ENCODE data around the gene PRDM15.
"Not testable (repeated sequence)": the region's sequence is repeated elsewhere in the genome, so short reads cannot be mapped to it uniquely, and the experiment has no call there.

Gene PRDM15

DNA sequence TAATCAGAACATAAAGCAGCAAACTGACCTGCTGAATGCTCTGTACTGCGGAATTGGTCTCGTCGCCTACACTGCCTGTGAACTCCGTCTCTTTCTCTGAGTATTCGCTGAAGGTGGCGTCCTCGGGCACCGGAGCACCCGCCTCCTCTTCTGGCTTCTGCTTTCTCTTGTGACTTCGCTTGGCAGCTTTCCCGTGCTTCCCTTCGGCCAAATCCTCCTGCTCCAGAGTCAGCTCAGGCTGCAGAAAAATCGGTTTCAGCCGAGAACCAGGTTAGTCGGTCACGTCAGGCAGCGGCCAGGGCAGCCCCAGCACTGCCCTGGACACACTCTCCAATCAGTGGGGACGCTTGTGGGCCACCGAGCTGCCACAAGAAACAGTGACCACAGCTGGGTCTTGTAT lies 76.5 kb downstream of the PRDM15 start:
- DNase-seq, result no peak

DNA sequence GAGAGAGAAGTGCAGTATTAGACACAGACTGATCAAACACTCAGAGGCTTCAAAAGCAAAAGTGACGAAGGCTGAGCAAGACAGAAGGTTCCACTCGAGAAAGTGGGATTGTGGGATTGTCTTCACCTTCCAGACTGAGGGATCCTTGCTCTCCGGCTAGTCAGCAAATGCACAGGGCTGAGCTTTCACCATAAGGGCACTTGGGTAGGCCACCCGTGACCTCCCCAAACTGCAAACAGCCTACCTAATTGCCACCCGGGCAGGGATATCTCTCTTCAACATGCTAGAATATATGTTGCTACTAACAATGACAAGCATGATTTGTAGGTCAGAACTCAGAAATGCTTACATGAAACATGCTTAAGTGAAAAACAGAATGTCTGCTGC lies 77.0 kb downstream of the PRDM15 start:
- DNase-seq, result no peak

DNA sequence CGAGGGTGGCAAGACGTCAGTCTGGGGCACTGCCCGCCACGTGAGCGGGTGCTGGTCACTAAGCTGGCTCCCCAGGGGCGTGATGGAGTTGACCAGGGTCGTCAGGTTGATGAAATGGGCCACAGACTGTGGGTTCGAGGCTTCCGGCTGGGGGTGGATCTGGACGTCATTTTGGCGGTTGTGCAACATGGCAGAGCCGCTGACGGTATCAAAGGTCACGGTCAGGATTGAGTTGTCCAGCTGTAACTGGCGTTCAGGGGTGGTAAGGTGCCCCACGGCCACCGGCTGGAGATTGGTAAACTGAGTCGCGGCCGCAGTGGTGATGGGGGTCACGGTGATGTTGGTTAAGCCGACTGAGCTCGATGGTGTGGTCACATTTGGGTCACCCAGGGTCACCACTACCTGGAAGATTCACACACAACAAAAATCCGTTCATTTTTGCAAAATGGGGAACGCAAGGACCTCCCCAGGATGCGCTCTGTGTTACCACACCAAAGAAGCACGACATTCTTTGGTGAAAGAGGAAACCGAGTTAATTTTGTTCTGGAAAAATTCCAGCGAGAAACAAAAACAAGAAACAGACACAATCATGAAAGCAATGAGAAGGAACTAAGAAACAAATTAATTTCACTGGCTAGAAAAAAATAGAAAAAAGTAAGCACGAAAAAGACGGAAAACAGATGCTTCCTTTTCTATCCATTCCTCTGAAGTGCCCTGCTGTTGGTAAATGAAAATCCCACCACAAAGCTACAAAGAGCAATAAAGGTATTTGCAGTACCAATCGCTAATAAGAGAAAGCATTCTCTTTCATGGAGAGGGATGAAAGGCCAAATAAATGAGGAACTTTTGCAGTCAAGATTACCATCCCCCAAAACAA lies 77.6 kb downstream of the PRDM15 start:
- DNase-seq, result no peak

DNA sequence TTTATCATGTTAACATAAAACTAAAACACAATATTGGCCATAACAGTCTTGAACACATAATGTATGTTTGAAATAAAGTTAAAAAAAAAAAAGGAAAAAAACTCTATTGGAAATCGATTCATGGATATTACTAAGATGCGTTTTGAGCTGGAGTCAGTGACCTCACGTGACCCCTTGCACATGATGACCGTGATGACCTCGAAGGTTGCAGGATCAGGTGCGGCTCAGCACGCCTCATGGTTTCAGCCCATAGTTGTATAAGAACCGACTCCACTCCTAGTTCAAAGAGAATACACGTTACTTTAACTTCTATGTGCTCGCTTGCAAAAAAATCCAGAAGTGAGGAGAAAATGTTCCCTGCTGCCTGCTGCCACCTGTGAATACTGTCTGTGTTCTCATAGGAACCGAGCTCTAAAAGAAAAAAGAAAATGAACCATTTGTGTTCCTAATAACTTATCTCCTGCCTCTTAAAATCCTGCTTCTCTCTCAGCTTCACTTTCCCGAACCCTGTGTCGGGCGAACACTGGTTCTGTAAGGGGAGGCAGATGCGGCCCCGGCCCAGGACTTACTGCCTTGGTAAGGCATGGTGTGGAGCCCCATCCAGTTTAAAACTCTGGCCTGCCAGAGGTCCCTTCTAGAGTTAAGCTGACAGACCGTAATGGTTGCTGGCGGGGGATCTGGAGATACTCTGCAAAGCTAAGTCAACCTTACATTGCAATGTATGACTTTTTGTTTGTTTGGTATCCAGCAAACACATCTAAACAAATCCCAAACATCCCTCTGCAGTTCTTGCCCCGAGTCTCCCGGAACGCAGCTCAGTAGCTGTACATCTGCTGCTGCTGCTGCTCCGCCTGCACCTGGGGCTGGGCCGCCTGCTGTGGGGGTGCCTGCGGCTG lies 78.5 kb downstream of the PRDM15 start:
- DNase-seq, result no peak

DNA sequence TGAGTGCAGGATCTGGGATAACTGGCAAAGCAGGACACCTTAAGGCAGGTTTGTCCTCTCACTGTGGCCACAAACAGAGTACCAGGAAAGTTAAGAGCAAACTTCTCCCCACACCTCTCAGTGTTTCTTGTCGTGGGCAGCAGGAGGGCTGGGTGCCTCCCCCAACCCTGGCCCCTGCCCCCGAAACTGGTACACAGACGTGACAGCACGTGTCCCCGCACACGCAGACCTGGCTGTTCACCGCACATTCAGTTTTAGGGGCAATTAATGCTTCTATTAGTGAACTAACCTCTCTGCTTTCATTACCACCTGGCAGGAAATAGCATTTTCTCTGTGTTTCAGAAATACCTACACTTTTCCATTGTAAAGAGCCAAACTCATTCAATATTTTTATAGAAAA lies 79.4 kb downstream of the PRDM15 start:
- DNase-seq, result no peak

DNA sequence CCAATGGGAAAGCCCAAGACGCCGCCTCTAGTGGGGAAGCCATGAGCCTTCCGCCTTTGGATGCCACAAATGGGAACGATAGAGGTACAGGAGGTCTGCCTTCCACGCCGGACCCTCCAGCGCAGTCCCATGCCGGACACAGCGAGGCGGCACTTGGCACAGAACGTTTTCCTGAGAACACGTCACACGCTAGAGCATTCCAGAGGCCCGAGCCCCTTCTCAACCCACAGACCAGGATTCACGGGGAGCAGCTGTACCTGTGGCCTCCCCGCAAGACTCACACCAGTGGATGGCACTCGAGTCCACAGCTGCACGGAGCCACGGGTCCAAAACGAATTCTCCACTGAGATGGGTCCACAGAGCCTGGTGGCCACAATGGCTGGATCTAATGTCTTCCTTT lies 80.8 kb downstream of the PRDM15 start:
- DNase-seq, result no peak

DNA sequence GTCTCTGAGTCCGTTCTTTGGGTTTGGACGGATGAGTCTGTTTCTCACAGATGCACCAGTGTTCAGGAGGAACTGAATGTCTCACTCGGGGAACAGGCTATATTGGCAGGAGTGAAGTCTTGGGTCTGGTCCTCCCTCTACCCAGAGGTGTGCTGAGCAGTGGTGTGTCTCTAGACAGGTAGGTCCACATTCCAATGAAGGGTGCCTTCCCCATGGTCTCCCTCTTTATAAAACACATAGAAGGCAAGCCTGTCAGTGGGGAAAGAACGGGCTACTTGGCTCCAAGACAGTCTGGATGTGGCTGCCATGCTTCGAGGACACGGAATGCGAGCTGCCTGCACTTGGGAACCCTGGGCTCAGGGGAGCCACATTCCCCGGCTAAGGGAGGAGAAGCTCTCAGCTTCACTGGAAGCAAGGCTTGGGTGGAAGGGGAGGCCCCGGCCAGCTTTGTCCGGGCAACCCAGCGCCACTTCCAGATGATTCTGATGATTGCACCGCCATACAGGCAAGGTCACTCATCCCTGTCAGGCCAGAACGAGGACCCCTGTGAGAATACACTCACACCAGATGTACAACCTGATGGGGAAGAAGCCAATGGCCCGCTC lies 82.6 kb downstream of the PRDM15 start:
- no peak for DNase-seq

DNA sequence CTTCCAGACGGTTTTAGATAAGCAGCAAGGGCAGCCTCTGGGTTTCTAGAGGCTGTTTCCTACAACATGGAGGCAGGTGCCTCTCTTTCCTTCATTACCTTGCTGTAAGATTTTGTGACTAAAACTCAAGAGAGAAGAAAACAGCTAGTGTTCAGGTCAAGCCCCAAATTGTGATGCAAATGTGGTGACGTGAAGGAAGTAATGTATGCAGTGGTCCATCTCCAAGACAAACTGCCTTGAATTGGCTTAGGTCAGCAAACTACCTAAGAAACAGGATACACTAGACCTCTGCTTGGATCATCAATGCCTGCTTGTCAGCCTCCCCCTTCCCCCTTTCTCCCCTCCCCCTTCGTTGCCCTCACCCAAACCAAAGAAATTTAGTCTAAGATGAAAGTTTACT lies 83.4 kb downstream of the PRDM15 start:
- no peak for DNase-seq

DNA sequence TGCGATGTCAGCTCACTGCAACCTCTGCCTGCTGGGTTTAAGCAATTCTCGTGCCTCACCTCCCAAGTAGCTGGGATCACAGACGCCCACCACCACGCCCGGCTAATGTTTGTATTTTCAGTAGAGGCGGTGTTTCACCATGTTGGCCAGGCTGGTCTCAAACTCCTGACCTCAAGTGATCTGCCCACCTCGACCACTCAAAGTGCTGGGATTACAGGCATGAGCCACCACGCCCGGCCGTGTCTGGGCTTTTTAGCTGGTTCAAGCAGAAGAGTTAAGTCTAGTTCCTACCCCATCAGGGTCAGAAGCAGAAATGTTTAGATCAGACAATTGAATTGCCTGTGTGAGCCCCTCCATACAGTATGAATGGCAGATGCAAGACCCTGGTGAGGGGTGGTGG lies 84.5 kb downstream of the PRDM15 start:
- no peak for DNase-seq

DNA sequence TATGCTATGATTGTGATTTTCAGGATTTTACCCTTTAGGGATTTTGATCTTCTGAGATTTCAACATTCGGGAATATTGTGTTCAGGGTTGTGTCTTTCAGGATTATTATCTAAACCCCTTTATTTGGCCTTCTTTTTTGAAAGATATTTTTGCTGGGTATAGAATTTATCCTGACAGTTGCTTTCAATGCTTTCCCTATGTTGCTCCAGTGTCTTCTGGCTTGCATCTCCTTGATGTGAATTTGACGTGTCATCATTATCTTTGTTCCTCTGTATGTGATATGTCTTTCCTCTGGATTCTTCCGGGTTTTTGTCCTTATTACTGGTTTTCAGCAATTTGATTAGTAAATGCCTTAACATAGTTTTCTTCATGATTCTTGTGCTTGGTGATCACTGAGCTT lies 86.4 kb downstream of the PRDM15 start:
- DNase-seq, result no peak

DNA sequence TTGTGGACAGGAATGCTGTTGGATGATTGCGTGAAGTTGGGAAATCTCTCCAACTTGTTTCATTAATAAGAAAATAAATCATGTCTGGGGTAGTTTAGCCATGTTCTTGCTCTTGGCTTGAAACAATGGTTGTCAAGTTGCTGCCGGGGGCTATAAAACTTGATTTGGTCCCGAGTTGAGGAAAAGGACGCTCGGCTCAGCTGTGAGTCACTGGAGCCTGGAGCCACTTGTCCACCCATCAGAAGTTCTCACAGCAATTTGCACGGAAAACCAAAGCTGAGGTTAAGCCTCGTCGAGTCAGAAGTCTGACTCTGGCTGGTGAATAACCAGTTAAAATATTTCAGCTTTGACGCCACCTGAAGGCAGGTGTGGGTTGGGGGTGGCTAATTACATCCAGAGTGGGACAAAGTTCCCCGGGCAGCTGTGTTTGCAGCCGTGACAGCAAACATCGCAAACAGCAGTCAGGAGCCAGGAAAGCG lies 92.6 kb downstream of the PRDM15 start:
- DNase-seq, result no peak

DNA sequence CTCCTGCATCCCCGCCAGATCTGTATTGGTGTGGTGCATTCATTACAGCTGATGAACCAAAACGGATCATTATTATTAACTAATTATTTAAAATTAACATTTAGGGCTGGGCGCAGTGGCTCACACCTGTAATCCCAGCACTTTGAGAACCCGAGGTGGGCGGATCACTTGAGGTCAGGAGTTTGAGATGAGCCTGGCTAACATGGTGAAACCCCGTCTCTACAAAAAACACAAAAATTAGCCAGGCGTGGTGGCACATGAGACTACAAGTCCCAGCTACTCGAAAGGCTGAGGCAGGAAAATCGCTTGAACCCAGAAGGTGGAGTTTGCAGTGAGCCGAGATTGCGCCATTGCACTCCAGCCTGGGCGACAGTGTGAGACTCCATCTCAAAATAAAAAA lies 93.9 kb downstream of the PRDM15 start:
- not testable (repeated sequence) for DNase-seq

DNA sequence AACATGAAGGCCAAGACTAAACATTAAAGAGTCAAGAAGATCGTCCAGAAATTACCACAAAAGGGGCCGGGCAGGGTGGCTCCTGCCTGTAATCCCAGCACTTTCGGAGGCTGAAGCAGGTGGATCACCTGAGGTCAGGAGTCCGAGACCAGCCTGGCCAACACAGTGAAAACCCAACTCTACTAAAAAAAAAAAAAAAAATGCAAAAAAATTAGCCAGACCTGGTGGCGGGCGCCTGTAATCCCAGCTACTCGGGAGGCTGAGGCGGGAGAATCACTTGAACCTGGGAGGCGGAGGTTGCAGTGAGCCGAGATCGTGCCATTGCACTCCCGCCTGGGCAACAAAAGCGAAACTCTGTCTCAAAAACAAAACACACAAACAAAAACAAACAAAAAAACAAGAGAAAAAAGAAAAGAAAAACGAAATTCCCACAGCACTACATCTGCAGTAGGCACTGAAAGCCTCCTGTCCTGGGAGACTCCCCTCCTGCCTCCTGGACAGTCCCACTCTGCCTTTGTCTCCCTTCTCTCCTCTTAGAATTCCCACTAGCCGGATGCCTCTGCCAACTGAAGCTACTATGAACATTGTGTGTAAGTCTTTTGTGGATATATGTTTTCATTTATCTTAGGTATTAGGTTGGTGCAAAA lies 94.6 kb downstream of the PRDM15 start:
- no peak for DNase-seq

DNA sequence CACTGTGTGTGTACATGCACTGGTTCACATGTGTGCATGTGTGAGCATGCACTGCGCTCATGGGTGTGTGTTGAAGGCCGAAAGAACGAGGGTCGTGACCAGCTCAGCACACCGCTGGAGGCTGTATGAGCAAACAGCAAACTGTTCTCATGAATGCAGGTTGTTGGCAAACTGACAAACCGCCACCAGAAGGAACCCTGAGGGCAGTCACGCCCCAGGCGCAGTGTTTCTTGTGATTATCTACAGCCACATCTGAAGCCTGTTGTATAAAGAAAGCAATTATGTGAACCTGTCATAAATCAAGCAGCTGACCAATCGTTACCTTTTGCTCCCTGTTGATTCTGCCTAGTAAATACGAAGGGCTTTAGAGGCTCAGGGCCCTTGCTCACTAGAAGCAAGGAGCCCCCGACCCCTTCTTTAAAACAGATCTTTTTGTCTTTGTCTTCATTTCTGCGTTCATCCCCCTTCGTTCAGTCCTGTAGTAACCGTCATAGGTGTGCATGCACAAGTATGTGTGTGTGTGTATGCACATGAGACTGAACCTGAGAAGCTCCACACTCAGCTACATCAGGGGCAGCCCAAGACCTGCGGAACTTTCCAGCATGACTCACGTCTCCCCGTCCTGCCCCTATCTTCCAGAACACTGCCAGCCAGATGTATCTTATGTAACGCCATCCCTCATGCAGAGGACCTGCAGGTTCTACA lies 95.5 kb downstream of the PRDM15 start:
- DNase-seq, result no peak

DNA sequence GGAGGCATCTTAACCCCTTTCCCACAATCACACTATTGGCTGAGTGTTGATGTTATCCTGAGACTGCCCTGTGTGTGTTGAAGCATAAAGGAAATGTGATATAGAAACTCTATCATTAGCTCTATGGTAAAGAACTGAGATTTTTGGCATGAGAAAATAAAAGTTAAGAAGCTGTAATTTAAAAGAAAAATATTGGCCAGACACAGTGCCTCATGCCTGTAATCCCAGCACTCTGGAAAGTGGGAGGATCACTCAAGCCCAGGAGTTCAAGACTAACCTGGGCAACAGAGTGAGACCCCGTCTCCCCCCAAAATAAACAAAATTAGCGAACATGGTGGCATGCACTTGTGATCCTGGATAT lies 98.1 kb downstream of the PRDM15 start:
- DNase-seq, result no peak

DNA sequence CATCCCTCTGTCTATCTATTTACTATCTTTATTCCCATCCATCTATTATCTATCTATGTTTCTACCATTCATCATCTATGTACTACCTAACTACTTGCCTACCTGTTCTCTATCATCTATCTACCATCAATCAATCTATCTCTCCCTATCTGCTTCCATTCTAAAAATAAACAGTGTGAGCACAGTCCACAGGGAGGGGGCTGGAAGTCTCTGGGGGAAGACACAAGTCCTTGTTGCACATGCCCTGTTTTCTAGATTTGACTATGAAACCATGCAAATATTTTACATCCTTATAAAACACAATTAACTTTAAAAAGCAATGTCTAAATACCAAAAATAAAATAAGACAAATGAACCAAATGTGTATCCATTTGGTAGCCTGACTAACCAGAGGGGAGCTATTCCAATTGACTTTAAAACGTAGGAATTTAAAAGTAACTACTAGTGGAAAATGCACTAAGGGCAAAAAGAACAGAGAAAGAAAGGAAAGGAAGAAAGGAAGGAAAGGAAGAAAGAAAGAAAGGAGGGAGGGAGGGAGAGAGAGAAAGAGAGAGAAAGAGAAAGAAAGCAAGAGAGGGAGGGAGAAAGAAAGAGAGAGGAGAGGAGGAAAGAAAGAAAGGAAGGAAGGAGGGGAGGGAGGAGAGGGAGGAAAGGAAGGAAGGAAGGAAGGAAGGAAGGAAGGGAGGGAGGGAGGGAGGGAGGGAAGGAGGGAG lies 98.7 kb downstream of the PRDM15 start:
- DNase-seq, result no peak

DNA sequence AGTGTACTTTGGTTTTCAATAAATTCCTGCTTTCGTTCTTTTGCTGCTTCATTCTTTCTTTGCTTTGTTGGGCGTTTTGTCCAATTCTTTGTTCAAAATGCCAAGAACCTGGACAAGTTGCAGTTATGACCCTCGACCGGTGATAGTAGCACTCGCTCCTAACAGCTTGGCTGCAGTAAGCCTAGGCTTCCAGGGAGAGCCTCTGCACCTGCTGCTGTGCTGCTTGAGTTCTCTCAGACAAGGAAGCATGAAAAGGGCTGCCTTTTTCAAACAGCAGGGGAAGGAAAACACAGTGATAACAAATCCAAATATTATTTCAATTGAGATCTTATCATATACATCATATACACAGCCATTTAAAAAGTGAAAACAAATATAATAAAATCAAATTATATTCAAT lies 99.5 kb downstream of the PRDM15 start:
- DNase-seq, result no peak

DNA sequence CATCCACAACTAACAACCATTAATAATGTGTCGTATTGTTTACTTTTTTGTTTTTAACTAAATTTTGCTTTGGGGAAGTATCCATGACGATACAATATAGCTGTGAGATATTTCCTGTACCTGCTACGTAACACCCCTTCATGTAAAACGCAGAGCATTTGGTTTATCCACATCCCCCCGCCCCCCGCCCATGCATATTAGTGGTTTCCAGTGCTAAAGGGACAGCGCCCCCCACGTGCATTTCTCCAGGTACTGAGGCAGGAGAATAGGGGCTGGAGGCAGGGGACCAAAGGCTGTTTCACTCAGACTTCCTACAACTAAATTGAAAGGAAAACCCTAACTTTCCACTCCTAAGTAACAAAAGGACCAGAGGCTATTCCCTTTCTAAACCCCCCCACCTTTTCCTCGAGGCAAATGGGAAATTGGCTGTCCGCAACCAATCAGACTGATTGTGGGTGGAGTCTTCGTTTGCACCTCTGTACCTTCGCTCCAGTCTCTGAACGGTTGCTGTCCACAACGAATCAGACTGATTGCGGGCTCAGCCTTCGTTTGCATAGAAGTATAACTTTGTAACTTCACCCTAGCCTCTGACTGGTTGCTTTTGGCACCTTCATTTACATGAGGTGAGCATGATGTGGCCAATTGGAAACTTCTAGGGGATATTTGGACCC lies 100.1 kb downstream of the PRDM15 start:
- DNase-seq, result no peak

DNA sequence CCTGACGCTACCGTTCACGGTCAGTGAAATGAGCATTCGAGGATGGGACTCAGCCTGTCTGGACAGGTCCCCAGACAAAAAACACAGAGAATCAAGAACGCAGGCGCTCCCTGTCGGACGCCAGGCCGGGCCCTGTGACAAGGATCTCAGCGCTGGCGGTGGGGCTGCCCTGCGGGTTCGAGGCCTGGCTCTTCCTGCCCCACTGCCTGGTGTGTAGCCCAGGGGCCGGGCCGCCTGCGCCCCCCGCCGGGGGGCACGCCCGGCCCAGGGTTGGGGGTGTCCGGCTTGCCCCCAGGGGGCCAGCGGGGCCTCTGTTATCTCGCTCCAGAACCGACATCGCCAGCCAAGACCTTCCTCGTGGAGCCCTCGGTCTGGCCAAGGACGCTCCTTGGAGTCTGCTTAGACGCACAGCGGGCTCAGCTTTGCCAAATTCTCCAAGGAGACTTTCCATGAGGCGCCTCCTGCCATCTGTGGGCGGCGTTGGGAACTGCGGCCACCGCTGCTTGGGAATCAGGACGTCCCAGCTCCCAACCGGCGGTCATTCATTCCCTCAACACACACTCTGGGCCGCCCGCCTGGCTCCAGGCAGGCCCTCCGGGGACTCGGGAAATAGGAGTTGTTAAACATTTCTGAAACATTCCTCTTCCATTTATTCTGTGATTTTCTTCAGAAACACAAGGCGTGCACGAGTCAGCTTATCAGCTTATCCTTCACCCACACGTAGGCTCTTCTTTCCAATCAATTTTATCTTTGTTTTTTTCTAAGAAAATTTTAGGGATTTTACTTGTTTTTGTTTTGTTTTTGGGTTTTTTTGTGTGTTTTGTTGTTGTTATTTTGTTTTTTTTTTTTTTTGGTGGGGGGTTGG lies 101.0 kb downstream of the PRDM15 start:
- peak; percentile 21 for DNase-seq

DNA sequence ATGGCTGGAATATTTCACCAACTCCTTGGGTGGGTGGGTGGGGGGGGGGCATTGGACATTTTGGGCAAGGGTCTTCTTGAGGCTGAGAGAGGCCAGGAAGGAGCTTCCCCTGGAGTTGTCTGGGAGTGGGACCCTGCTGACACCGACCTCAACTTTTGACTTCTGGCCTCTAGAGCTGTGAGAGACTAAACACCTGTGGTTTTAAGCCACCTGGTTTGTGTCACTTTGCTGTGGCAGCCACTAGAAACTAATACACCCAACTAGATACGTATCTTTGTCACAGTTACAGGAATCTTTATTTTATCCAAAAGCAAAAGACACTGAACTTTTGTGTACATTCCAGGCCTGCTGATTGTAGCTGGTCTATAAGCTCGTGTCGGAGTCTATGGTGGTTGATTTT lies 102.4 kb downstream of the PRDM15 start:
- no peak for DNase-seq

All from MV-4-11 (cell line).